IMR-90 (cell line): ENCODE measurements around the gene AGMO.

Experiments used
- BHLHE40 ChIP-seq: fragments of 150-350 bp; IDR thresholded peaks from 2 replicates; pipeline ENCODE4 v1.6.1; 2016; ENCODE audit warnings: mild to moderate bottlenecking, low read depth, low read length
- CEBPB ChIP-seq: IDR thresholded peaks from 2 replicates; pipeline ENCODE4 v1.6.1; 2012; ENCODE audit warnings: low read depth, low read length, improper control_type of control experiment
- MAFK ChIP-seq: IDR thresholded peaks from 2 replicates; pipeline ENCODE4 v1.6.1; 2012; ENCODE audit warnings: low read depth, low read length, improper control_type of control experiment
- MAZ ChIP-seq: IDR thresholded peaks from 2 replicates; pipeline ENCODE4 v1.6.1; 2012; ENCODE audit warnings: low read depth, mild to moderate bottlenecking, low read length, improper control_type of control experiment, moderate library complexity, borderline replicate concordance
- MXI1 ChIP-seq: IDR thresholded peaks from 2 replicates; pipeline ENCODE4 v1.6.1; 2012; ENCODE audit warnings: low read depth, mild to moderate bottlenecking, low read length, moderate library complexity, borderline replicate concordance
- POLR2A ChIP-seq: IDR thresholded peaks from 2 replicates; pipeline ENCODE4 v1.6.1; 2012; ENCODE audit warnings: mild to moderate bottlenecking, low read depth, low read length
- RAD21 ChIP-seq: IDR thresholded peaks from 2 replicates; pipeline ENCODE4 v1.6.1; 2012; ENCODE audit warnings: low read length, improper control_type of control experiment
- RFX5 ChIP-seq: IDR thresholded peaks from 2 replicates; pipeline ENCODE4 v1.8.0; 2012; ENCODE audit warnings: low read depth, mild to moderate bottlenecking, low read length, moderate library complexity
- SMC3 ChIP-seq: fragments of 150-350 bp; IDR thresholded peaks from 2 replicates; pipeline ENCODE4 v1.6.1; 2016; ENCODE audit warnings: low read depth, mild to moderate bottlenecking, antibody characterized with exemption, low read length, moderate library complexity
- TF ChIP-seq, protein P1 (sequence below): conservative IDR thresholded peaks from 2 replicates; pipeline ENCODE4 v1.5.1; 2012; ENCODE audit warnings: mild to moderate bottlenecking, low read depth, low read length, improper control_type of control experiment
- TF ChIP-seq, protein P2 (sequence below): fragments of 150-350 bp; IDR thresholded peaks from 2 replicates; pipeline ENCODE4 v1.6.1; 2017; ENCODE audit warnings: mild to moderate bottlenecking, antibody characterized with exemption, low read length, low read depth

DNA sequence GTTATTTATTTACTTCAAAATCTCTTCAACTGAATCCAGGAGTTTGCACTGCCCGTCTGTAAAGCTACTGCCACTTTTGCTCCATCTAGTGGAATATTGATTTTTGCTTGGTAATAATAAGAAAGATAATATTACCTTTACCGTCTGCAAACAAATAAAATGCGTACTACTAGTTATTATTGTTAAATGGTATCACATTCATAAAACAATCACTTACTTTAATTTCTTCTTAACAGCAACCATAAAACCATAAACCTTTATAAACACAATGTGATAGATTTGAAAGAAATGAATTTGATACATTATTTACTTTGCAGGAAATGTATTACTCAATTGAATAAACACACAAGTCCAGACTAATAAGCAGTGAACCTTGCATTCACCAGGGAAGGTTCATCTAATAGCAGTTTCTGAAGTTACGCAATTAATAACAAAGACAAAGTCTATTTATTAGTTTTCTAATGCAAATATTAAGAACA, 6.4 kb downstream of the AGMO start:
- TF ChIP-seq BHLHE40, result no peak
- TF ChIP-seq POLR2A, result no peak
- TF ChIP-seq, protein P1, sequence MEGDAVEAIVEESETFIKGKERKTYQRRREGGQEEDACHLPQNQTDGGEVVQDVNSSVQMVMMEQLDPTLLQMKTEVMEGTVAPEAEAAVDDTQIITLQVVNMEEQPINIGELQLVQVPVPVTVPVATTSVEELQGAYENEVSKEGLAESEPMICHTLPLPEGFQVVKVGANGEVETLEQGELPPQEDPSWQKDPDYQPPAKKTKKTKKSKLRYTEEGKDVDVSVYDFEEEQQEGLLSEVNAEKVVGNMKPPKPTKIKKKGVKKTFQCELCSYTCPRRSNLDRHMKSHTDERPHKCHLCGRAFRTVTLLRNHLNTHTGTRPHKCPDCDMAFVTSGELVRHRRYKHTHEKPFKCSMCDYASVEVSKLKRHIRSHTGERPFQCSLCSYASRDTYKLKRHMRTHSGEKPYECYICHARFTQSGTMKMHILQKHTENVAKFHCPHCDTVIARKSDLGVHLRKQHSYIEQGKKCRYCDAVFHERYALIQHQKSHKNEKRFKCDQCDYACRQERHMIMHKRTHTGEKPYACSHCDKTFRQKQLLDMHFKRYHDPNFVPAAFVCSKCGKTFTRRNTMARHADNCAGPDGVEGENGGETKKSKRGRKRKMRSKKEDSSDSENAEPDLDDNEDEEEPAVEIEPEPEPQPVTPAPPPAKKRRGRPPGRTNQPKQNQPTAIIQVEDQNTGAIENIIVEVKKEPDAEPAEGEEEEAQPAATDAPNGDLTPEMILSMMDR, result peak; percentile 36; the same call in 1 of the 2 replicates
- TF ChIP-seq RFX5, result no peak
- TF ChIP-seq, protein P2, sequence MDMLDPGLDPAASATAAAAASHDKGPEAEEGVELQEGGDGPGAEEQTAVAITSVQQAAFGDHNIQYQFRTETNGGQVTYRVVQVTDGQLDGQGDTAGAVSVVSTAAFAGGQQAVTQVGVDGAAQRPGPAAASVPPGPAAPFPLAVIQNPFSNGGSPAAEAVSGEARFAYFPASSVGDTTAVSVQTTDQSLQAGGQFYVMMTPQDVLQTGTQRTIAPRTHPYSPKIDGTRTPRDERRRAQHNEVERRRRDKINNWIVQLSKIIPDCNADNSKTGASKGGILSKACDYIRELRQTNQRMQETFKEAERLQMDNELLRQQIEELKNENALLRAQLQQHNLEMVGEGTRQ, result no peak
- no peak for TF ChIP-seq MAZ
- no peak for TF ChIP-seq MAFK
- TF ChIP-seq SMC3, result no peak
- TF ChIP-seq RAD21, result peak; percentile 44
- TF ChIP-seq MXI1, result no peak
- peak; percentile 82 for TF ChIP-seq CEBPB
